GM19193 (cell line): Measurements from ENCODE around the gene FAHD2A.

ENCODE experiments used
- POLR2A ChIP-seq: IDR thresholded peaks from 4 replicates; pipeline ENCODE4 v1.6.1; 2011; ENCODE audit not compliant: insufficient read depth, insufficient read length; ENCODE audit errors: extremely low read depth

Gene FAHD2A

DNA sequence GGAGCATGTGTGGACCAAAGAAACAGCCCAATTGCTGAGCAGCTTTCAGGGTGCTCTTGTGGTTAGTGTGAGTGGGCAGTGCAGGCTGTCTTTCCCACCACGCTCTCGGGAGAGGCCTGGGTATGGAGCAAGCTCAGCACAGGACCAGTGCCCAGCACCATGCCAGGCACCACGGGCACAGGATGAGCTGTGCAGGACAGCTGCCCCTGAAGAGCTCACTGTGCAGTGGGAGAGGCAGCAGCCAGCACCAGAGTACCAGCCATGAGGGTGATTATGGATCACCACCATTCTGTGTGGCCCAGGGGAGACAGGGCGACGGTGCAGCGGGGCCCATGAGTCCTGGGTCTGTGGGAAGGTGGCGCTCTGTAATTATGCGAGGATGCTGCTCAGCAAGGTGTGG, 29.7 kb upstream of the FAHD2A start:
- TF ChIP-seq POLR2A: no peak

- TF ChIP-seq POLR2A: no peak
Observed at GRCh38 chr2:95374029-95374428, 28.5 kb upstream of the FAHD2A start.

GRCh38 chr2:95374451-95374920, 28.0 kb upstream of the FAHD2A start:
- no peak for TF ChIP-seq POLR2A

- no peak for TF ChIP-seq POLR2A
Observed at GRCh38 chr2:95374921-95375471, 27.5 kb upstream of the FAHD2A start.

DNA sequence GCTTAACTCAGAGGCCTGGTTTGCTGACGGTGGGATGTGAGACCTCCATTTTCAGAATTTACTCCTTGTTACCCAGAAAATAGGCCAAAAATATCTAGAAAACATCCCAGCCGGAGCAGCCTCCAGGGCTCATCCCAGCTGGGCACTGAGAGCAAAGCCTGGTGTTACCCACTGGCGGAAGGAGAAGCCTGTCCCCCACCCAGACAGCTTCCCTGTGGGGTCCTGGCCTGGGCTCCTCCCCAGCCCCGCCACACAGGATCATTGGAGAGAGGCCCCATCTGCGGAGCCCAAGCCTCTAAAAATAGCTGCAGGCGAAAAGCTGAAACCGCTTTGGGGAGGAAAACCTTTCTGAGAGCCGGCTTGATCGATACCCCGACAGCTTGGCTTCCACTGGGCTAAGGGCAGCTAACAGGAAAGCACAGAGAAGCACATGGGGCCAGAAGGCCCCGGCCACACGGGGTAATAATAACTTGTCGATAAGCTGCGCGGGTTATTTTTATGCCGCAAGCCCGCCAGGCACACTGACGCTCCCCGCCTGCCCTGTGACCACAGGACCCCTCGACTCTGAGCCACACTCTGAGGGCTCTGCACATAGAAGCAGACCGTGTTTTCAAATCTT, 26.9 kb upstream of the FAHD2A start:
- TF ChIP-seq POLR2A: no peak

GRCh38 chr2:95376311-95377215, 25.9 kb upstream of the FAHD2A start:
- no peak for TF ChIP-seq POLR2A

GRCh38 chr2:95377216-95378123, 25.0 kb upstream of the FAHD2A start:
- no peak for TF ChIP-seq POLR2A

- no peak for TF ChIP-seq POLR2A
Observed at GRCh38 chr2:95379371-95379831, 23.1 kb upstream of the FAHD2A start.

DNA sequence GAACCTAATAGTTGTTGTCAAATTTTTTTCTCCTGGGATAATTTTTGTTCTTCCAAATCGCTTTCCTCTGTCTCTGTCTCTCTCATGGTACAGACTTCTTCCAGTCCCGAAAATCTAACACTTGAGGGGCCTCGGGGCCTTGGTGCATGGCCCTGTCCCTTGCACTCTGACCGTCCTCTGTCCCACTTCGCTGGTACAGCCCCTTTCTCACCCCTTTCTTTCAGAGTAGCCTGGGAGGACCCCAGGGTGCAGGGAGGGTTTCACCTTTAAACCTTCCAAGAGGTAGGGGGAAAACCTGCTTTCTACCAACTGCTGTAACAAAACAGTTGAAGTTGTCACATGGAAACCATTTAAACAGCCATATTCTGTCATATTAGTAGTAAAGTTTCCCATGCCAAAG, 22.2 kb upstream of the FAHD2A start:
- no peak for TF ChIP-seq POLR2A

DNA sequence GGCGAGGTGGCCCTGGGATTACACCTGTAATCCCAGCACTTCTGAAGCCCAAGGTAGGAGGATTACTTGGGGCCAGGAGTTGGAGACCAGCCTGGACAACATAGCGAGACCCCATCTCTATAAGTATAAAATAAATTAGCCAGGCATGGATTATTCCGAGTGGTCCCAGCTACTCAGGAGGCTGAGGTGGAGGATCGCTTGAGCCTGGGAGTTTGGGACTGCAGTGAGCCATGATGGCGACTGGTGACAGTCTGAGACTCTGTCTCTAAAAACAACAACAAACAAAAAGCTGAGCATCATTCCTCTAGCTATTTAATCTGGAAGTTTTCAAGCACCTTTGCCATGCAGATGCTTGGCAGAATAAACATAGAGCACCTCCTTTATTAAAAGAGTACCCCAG, 21.8 kb upstream of the FAHD2A start:
- no peak for TF ChIP-seq POLR2A

DNA sequence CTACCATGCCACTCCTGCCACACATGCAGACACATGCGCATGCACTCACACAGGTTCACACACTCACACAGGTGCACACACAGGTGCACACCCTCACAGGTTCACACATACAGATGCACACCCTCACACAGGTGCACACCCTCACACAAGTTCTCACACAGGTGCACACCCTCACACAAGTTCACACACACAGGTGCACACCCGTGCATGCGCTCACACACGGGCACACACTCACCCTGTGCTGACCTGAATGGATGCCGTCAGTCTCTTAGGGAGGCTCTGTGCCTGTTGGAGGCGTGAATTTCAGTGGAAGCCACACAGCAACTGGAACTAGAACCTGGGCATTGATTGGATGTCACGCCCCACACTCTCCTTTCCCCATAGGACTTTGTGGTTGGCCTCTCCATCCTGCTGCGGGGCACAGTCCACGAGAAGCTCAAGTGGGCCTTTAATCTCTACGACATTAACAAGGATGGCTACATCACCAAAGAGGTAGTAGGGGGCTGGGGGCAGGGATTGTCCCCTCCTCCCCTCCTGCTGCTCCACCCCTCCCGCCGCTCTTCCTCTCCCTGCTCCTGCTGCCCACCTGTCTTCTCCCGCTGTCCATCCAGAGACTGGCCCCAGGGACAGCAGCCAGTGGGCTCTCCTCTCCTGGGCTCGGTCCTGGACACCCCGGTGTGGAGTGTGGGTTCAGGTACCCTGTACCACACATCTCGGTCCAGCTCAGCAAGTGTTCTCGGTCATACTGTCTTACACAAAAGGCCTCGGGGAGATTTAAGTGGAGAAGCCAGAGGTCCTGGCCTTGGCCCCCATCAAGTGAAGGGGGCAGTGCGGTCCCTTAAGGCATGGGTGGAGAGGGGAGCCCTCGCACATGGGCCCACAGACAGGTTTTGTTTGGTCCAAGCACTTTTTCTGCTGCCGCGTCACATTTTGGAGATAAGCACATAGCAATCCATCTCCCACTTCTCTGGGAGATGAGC, 21.0 kb upstream of the FAHD2A start:
- no peak for TF ChIP-seq POLR2A

DNA sequence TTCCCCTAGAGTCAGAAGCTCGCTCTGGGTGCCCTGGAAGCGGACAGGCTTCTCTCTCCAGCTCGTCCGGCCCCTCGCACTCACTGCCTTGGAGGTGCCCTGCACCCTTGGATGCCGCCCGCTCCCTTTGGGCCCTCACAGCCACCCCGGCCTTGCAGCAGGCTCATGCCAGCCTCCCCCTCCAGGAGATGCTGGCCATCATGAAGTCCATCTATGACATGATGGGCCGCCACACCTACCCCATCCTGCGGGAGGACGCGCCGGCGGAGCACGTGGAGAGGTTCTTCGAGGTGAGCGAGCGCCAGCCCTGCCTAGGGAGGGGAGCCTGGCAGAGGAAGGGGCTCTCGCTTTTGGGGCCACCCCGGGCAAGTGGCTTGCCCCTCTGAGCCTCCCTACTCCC, 20.3 kb upstream of the FAHD2A start:
- no peak for TF ChIP-seq POLR2A
